NCI-H1092 (cell line): Measurements from ENCODE around the gene ETS1.

Source experiments
- DNase-seq: peaks from one replicate; lab custom pipeline; 2025; lab: John Stamatoyannopoulos, UW

Gene ETS1

DNA sequence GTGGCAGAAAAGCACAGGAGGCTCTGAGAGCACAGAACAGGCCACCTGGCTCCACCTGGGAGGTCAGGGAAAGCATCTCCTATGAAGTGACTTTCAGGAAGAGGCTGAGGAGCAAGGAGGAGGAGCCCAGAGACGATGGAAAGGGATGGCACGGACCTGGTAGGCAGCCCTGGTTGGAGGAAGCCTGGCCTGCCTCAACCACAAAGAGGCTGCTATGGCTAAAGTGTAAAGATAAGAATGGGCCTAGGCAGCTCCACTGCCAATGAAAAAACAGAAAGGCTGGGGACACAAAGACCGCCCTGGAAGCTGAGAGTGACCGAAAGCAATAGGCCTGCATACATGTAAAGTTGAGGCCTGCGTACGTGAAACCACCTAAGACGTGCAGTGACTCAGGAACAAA lies 31.2 kb upstream of the ETS1 start:
- DNase-seq: no peak

DNA sequence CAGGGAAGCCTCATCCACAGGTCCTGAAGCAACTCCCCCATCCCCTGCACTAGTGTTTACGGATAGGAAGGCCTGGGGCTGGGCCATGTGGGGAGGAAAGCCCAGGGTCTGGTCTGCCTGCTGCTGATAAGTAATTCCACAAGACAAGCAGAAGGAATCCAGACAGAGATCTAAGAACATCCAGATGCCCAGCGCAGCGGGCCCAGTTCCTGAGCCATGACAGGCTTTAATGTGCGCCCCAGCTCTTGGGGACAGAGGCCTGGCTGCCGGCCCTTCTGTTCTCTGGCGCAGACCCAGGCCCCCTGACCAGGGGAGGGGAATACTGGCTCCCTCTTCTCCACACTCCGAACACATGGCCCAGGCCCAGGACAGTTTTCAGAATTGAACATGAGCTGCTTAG lies 28.8 kb upstream of the ETS1 start:
- no peak for DNase-seq

DNA sequence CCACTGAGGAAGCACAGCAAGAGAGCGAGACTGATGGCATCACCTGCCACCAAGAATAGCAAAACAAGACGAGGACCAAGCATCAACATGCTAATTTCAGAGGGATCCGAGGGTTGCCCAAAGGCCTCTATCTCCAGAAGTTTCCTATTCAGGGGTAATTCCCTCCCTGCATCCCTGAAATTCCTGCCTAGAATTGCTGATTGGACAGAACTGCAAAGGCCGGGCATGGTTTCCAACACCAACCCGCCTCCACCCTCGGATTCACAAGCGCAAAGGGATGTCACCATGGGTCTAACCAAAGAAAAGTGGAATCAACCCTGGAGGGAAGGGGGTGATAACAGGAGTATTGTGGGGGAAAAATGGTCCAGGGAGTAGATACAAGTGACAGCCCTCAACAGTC lies 28.3 kb upstream of the ETS1 start:
- no peak for DNase-seq

DNA sequence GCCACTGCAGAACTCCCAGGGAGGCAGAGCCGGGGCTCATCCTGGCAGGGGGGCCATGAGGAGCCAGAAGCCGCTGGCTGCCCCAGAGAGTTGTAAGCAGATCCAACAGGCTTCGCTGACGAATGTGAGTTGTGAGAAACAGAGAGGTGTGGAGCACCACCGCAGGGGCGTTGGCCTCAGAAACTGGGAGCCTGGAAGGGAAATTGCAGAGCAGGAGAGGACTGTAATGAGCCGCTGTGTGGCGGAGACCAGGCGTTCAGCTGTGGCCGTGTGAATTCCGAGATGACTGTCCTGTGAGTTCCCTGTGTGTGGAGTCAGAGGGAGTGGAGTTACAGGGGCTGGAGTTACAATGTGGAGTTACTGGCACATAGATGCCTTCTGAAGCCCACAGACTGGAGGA lies 27.7 kb upstream of the ETS1 start:
- no peak for DNase-seq

DNA sequence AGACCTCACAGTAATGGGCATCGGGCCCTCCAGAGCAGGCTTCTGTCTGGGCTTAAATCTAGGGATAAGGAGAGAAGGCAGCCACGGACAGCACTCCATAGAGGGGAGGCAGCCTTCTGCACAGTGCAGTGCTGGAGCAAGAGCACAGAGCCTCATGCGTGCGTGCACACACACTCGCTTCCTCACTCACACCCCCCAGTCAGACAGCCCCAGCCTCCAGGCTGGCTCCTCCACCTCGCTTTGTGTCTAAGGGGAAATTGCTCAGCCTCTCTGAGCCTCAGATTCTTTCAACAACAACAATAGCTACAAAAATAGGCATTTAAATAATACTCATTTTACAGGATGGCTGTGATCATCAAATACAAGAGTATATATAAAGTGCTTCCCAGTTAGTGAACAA lies 26.7 kb upstream of the ETS1 start:
- DNase-seq: no peak

DNA sequence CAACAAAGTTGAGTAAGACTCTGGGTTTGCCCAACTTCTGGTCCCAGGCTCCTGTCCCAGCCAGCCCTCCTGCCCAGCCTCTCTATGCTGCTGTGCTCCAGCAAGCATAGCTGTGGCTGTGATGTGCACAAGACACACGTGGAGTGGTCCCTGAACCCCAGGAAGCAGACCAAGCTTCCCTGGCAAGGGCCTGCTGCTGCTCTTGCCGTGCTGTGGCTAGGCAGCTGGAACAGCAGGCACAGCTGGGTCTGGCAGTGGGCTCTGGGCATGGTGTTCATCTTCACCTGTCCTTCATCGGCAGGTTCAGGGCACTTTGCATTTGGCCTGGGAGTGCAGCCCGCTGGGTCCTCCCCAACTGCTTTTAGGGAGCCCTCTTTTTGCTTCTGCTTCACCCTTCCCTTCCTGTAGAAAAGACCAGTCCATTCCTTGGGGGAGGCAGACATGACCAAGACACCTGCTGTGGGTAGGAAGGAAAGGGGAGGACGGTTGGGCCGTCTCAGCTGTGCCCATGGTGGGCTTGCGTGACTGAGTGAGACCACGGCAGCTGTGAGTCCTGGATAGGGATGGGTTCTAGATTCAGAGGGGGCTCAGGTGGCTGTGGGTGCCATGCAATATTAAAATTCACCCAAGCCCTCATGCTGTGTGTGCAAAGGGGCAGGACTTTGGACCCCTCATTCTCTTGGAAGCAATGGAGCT lies 26.1 kb upstream of the ETS1 start:
- no peak for DNase-seq

DNA sequence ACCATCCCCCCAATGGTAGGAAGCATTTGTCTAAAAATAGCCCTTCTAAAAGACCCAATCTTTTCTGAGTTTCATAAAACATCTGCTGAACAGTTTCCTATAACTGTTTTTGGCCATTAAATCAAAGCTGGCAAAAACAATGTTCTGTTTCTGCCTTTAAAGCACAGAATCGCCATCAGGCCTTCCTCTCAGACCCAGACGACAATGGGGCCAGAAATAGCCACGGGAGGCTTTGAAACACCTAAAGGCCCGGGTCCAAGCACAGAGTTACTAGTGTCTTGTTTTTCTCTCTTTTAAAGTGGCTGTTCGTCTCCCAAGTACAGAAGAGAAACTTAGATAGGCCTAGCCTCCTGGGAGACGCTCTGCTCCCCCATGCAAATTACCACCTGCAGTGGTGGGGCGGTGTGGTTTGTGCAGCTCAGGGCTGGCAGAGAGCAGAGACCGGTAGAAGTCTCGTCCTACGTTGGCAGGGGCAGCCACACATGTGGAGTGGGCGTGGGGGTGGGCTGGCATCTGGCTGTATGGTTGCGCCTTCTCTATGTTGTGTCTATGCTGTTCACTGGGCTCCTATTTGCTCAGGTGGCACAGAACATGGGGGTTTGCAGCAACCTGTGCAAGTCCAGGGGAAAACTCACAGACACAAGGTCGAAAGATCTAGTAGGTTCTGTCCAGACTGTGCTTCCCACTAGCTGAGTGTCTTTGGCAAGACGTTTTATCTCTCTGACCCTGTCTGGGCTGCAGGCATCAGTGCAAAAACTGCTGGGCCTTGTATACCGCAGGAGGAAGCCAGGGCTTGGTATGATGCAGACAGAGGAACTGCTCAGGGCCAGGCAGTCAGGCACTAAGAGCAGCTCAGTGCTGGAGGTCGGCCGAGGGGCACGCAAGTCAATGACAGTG lies 23.6 kb upstream of the ETS1 start:
- no peak for DNase-seq

DNA sequence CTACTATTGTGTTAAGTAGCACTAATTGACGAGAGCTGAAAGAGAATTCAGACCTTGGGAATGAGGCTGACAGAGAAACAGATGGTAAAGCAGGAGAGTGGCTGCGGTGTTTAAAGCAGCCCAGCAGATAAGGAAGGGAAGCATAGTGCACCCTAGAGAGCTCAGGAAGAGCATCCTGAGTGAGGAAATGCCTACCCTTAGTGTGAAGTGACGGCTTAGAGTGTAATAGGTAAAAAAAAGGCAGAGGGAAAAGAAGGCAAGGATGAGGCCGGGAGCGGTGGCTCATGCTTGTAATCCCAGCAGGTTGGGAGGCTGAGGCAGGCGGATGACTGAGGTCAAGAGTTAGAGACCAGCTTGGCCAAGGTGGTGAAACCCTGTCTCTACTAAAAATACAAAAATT lies 22.4 kb upstream of the ETS1 start:
- no peak for DNase-seq

DNA sequence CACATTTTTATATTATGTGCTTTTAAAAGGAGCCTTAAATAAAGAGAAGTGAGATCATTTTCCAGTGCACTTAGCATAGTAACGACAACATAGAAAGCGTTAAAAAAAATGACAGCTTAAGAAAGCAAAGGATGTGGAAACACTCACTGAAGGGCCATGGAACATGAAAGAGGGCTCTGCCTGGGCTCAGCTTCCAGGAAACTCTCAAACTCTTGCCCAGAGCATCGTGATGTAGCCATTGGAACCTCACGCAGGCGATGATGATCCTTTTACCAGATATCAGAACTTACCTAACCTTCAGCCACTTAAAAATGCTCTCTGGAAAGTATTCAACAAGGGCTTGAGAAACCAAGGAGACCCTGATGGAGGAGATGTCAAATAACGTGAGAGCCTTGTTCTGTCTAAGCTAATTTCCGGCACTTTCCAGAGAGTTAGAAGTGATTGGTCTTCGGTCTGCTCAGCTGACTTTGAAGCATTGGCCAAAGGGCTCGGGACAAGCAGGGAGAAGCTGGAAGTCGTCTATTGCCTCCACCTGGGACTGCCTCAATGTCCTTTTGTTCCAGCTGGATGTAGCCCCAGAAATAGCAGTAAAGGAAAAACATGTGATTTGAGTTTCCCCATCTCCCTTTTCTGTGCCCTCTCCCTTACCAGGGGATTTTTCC lies 21.5 kb upstream of the ETS1 start:
- DNase-seq: no peak

DNA sequence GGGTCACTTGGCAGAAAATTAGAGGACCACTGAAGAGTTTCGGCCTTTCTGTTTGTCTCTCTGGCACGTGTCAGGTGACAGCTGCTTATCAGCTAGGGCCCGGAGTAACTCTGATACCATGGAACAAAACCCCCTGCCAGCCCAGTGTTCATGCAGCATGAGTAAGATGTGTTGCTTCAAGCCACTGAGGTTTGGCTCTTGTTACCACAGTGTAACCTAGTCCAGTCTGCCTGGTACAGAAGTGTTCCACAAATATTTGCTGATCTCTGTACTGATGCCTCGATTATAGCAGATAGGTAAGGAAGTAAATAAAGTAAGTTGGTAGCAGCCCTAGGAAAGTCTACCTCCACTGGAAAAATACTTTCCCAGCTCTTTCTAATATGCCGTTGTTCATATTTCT lies 20.5 kb upstream of the ETS1 start:
- no peak for DNase-seq

DNA sequence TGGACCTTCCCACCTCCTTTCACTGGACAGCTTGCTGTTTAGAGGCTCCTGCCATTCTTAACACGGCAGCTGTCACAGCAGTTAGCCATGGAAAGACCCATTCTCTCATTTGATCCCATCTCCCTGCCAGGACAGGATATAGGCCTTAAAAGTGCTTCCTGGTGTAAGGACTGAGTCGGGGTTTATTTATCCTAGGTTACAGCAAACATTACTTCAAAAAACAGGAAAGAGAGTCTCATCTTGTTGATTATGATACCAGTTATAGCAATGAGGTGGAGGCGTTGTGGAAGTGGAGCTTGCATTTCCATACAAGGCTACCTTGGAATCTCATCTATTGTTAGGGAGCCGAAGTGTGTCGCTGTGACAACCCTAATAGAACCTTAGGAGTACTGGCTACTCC lies 17.4 kb upstream of the ETS1 start:
- no peak for DNase-seq

DNA sequence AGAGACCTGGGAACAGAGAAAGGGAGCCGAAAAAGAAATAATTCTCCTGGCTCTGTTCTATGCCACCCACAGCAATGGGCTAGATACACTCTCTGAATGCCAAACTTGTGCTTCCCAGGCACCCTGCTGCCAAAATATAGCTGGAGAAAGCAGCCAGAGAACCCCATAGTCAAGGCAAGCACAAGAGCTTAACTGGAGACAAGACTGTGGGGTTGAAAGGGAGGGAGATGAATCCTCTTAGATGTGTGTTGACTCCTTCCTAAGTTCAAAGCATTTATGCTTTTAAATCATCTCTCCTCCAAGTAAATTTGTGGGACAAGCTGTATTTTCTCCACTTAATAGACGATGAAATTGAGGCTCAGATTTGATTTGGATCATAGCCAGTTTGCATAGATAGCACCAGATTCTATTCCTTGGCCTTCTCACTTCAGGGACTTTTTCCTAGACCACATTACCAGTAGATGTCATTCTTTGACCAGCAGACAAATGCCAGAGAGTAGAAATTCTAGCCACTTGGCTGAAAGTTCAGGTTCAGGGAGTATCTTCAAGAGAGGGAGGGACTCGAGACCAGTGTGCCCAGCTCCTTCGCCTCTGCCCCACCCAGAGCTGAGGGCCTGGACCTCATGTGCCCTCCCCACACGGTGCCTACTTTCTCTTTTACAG lies 16.5 kb upstream of the ETS1 start:
- DNase-seq: no peak

DNA sequence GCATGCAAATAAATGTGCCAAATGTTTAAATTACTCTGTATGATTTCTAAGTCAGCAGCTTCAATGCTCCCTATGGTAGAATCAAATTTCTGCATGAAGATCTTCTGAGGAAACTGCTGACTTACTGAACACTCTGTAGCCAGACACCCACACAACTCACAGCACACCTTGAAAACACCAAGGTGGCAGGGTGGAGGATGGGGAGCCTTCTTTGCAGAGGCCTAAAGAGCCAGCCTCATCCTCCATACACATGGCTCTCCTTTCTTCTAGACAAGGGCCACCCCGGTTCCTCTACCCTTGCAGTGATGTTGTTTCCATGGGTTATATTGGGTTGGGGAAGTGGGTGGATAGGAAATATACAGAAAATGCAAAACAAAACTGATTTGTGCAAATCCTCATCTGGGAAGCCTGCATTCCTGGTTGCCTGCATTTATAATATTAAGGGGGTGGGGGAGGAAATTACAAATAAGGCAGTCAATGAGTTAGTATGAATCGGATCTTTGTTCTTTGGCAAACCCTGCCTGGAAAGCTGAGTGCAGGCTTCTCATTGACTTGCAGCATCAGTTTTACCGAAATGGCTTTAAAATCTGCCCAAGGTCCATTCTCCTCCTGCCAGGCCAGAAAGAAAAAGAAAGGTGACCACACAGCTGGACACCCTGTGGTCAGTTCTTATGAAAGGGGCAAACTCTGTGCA lies 15.8 kb upstream of the ETS1 start:
- no peak for DNase-seq

DNA sequence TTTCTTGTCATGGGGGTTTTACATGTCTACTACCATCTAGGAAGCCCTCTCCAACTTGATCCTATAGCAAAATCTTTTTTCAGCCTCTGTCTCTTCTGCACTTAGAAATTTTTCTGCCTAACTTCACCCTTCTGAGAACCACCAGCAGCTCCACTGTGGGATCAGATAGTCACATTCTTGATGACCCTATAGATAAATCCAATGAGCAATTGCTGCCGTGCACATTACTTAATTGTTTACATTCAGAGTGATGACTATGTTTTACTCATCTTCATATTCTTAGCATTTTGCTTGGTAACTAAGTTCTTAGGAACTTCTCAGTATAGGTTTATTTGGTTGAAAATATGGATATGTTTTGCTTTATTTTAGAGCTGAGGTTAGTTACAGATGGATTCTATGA lies 12.4 kb upstream of the ETS1 start:
- DNase-seq: no peak

DNA sequence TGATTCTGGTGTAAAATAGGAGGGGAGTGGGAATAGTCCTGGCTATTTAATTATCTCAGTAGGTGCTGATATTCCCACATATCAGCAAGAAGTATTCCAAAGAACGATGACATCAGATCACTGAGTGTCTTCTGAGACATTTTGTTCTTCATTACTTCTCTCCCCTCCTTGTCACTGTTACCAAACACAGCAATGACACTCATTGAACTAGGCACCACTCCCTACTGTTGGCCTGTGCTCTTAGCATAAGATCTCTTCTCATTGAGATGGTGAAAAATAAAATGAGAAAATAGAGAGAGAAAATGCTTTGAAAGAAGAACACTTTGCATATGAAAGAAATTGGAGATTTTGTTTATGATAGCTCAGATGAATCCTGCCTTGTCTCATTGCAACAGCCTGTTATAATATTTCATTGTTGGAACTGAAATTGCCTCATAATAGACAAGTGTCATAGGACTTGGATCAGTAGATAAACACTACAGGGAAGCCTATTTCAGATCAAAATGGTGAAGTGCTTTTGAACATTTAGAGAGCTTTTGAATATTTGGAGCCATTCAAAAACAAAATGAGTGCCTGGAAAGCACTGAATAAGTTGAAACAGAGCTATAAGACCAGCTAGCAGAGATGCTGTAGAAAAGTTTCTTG lies 11.3 kb upstream of the ETS1 start:
- no peak for DNase-seq

DNA sequence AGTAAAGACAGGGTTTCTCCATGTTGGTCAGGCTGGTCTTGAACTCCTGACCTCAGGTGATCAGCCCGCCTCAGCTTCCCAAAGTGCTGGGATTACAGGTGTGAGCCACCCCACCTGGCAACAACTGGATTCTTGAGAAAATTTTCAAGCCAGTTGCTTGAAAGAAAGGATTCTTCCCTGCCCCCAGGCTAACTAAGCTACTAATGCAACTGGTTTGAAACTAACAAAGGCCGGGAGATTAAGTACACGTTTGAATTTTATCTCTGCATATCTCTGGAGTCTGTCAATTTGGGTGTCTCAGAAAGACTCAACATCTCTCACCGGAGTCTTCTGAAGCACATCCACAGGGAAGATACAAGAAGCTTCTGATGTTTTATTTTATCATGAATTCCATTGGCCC lies 10.7 kb upstream of the ETS1 start:
- no peak for DNase-seq

DNA sequence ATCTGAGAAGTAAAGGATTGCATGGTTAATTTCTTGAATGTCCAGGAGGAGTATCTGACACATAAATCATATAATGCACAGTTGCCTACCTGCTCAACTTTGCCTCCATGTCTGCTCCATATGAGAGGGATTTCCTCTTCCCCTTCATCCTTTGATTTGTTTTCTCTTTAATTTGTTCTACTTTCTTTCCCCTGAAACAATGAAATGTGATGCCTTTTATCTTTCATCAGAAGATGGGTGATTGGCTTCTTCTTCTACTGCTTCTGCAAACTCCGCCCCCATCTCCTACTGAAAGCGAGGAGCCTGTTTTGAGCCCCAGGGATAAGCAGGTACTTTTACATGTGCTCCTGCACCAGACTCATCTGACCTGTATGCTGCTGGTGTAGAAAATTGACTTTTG lies 9.9 kb upstream of the ETS1 start:
- DNase-seq: no peak

DNA sequence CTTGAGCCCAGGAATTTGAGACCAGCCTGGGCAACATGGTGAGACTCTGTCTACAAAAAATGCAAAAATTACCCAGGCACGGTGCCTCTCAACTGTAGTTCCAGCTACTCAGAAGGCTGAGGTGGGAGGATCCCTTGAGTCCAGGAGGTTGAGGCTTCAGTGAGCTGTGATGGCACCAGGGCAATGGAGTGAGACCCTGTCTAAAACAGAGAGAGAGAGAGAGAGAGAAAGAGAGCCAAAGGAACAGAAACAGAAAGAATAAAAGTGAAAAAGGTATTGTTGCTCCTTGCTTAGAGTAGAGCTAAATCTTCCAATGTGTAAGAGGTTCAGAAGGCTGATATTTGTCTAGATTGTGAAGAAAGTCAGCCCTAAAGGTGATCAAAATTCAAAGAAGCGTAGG lies 8.9 kb upstream of the ETS1 start:
- no peak for DNase-seq

DNA sequence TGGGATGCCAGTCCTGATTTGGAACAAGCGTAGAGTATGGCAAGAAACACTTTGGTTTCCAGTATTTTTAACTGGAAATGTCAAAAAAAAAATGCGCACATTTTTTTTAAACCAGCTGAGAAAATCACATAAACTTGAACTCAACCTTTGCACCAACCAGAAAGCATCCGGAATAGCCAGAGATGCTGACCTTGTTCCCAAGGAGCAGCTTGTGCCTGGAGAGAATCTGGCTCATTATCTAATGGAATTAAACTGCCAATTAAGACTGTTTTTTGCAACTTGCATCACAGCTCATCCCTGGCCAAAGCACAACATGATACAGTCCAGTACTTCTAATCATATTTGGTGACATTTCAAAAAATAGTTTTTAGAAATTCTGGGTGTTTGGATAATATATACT lies 8.4 kb upstream of the ETS1 start:
- no peak for DNase-seq

DNA sequence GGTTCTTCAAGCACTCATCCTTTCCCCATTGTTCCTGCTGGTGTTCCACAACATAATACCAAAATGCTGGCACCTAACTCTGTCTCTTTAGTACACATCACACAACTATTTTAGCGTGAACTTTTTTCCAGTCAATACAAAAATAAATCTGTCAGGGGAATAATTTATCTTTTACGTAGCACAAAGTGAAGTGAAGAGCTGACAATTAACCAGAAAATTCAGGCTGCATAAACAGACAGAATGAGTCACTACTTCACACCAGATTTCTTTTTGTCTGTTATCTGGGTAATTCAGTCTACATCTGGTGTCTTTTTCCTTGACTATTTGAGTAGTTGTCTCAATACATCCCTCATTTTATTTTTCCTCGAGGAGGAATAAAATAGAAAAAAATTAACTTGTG lies 7.9 kb upstream of the ETS1 start:
- DNase-seq: no peak

DNA sequence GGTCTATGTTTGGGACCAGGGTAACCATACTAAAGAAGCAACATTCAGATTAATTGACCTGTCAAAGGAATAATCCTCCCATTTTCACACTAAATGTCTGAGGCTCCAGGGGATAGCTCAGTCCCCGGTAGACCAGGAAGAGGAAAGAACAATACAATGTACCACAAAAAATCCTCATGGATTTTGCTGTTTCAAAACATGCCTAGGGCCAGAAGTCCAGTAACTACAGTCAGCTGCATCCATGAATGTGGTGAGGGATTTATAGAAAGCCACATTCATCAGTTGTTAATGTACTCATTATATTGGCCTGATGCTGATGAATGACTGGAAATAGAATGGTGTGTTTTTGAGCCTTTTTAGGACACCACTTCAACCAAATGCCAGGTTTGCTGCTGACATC lies 6.9 kb upstream of the ETS1 start:
- no peak for DNase-seq

DNA sequence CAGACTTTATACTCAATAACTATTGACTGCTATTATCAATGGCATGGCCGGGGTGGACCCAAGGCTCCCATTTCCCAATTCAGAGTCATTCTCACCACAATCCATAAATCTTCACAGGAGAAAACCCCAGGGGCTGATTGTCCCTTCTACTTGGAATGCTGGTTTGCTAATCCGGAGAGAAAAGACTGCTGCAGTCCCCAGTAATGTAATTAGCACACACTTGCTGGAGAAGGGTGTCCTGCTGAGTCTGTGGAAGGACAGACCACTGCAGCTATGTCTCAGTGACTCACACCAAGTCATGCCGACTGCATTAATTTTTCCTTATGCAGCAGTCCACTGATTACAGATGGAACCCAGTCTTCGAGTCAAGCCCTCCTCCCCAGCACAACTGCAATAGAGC lies 5.9 kb upstream of the ETS1 start:
- DNase-seq: no peak
